ENCODE results near the gene RPRML. TPM values are rescaled to one million over a fixed set of nuclear protein-coding genes. Genes with fewer than 3 reads are reported as not detected.
"Not testable (repeated sequence)": the region's sequence is repeated elsewhere in the genome, so short reads cannot be mapped to it uniquely, and the experiment has no call there.

The RPRML gene
- total RNA-seq: 16.1 TPM

GRCh38 chr17:46979147-46979863, at the start of gene RPRML:
Gene RPRML, minus strand, starts transcription at chr17:46979253. Its CDS starts 246 bp downstream, at chr17:46979007.
- DNase-seq: no peak

GRCh38 chr17:47016966-47017365, 37.9 kb upstream of the RPRML start:
- not testable (repeated sequence) for DNase-seq

GRCh38 chr17:47013341-47013740, 34.3 kb upstream of the RPRML start:
- DNase-seq: no peak

GRCh38 chr17:47012457-47012856, 33.4 kb upstream of the RPRML start:
- no peak for DNase-seq

GRCh38 chr17:47009759-47010594, 30.9 kb upstream of the RPRML start:
- DNase-seq: no peak

- no peak for DNase-seq
Observed at GRCh38 chr17:47004906-47005305, 25.9 kb upstream of the RPRML start.

GRCh38 chr17:47003864-47004263, 24.8 kb upstream of the RPRML start:
- not testable (repeated sequence) for DNase-seq

- no peak for DNase-seq
Observed at GRCh38 chr17:46995841-46996571, 17.0 kb upstream of the RPRML start.

- no peak for DNase-seq
Observed at GRCh38 chr17:46994993-46995392, 15.9 kb upstream of the RPRML start.

GRCh38 chr17:46991617-46992016, 12.6 kb upstream of the RPRML start:
- no peak for DNase-seq

GRCh38 chr17:46989637-46990431, 10.8 kb upstream of the RPRML start:
- no peak for DNase-seq

GRCh38 chr17:46987927-46988326, 8.9 kb upstream of the RPRML start:
- DNase-seq: not testable (repeated sequence)

- DNase-seq: no peak
Observed at GRCh38 chr17:46986366-46986765, 7.3 kb upstream of the RPRML start.

GRCh38 chr17:46984892-46985291, 5.8 kb upstream of the RPRML start:
- no peak for DNase-seq

GRCh38 chr17:46984341-46984740, 5.3 kb upstream of the RPRML start:
- no peak for DNase-seq

- DNase-seq: no peak
Observed at GRCh38 chr17:46983782-46984181, 4.7 kb upstream of the RPRML start.

GRCh38 chr17:46982577-46982976, 3.5 kb upstream of the RPRML start:
- no peak for DNase-seq

GRCh38 chr17:46978489-46979146, 435 bp downstream of the RPRML start:
- no peak for DNase-seq

- no peak for DNase-seq
Observed at GRCh38 chr17:46977750-46978488, 1.1 kb downstream of the RPRML start.

- peak; percentile 67 for DNase-seq
Observed at GRCh38 chr17:46977348-46977747, 1.7 kb downstream of the RPRML start.
